WTC11 (cell line): ENCODE data around the gene CHAT.

Experiments used
- CBFB ChIP-seq: sonication (generic); formaldehyde crosslinking; IDR thresholded peaks from 2 replicates; pipeline ENCODE4 v1.8.1; 2022; ENCODE audit warnings: mild to moderate bottlenecking, low read depth, missing genetic modification reagents
- CREB1 ChIP-seq: sonication (generic); formaldehyde crosslinking; IDR thresholded peaks from 2 replicates; pipeline ENCODE4 v1.8.0; 2023; ENCODE audit warnings: mild to moderate bottlenecking, missing genetic modification reagents
- ELF4 ChIP-seq: sonication (generic); formaldehyde crosslinking; IDR thresholded peaks from 2 replicates; pipeline ENCODE4 v1.8.1; 2022; ENCODE audit warnings: low read depth, mild to moderate bottlenecking, moderate library complexity, missing genetic modification reagents
- JAZF1 ChIP-seq: fragments of 250-450 bp; sonication (Bioruptor Pico); IDR thresholded peaks from 2 replicates; pipeline ENCODE4 v1.9.0; 2021; ENCODE audit warnings: moderate library complexity, mild to moderate bottlenecking, inconsistent platforms
- JUN ChIP-seq: sonication (generic); formaldehyde crosslinking; IDR thresholded peaks from 2 replicates; pipeline ENCODE4 v1.8.0; 2023; ENCODE audit warnings: mild to moderate bottlenecking, missing genetic modification reagents
- NFE2L1 ChIP-seq: sonication (generic); formaldehyde crosslinking; IDR thresholded peaks from 2 replicates; pipeline ENCODE4 v1.8.1; 2023; ENCODE audit warnings: missing genetic modification reagents
- NR2C2 ChIP-seq: sonication (generic); formaldehyde crosslinking; IDR thresholded peaks from 2 replicates; pipeline ENCODE4 v1.8.0; 2022; ENCODE audit warnings: mild to moderate bottlenecking, missing genetic modification reagents
- RELA ChIP-seq: sonication (generic); formaldehyde crosslinking; IDR thresholded peaks from 2 replicates; pipeline ENCODE4 v1.8.1; 2022; ENCODE audit warnings: missing genetic modification reagents, mild to moderate bottlenecking, borderline replicate concordance
- SP1 ChIP-seq: sonication (generic); formaldehyde crosslinking; conservative IDR thresholded peaks from 2 replicates; pipeline ENCODE4 v1.8.1; 2022; ENCODE audit warnings: missing genetic modification reagents
- TF ChIP-seq, protein P1 (sequence below): sonication (generic); formaldehyde crosslinking; IDR thresholded peaks from 2 replicates; pipeline ENCODE4 v1.8.1; 2022; ENCODE audit warnings: mild to moderate bottlenecking, moderate library complexity, missing genetic modification reagents
- TF ChIP-seq, protein P2 (sequence below): fragments of 200-600 bp; IDR thresholded peaks from 2 replicates; pipeline ENCODE4 v1.8.0; 2022; ENCODE audit warnings: antibody characterized with exemption
- TF ChIP-seq, protein P3 (sequence below): sonication (generic); formaldehyde crosslinking; IDR thresholded peaks from 2 replicates; pipeline ENCODE4 v1.8.0; 2022; ENCODE audit warnings: mild to moderate bottlenecking, missing genetic modification reagents
- TF ChIP-seq, protein P4 (sequence below): sonication (generic); formaldehyde crosslinking; IDR thresholded peaks from 2 replicates; pipeline ENCODE4 v1.8.0; 2022; ENCODE audit warnings: mild to moderate bottlenecking, missing genetic modification reagents

DNA sequence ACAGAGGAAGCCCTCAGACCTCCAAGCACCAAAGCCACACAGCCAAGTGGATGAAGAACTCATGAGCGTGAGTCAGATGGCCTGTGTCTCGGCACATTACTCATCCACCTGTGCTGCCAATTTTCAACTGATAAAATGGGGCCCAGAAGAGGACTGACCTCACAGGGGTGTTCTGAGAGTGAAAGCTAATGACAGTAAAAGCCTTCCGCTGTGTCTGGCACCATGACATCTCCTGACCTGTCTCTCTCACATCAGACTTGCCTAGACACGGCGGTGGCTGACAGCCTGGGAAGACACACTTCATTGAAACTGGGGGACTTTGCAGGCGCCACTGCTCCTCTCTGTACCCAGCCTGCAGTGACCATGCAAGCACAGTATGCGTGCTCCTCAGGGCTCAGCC, 12.0 kb upstream of the CHAT start:
- TF ChIP-seq, protein P1, sequence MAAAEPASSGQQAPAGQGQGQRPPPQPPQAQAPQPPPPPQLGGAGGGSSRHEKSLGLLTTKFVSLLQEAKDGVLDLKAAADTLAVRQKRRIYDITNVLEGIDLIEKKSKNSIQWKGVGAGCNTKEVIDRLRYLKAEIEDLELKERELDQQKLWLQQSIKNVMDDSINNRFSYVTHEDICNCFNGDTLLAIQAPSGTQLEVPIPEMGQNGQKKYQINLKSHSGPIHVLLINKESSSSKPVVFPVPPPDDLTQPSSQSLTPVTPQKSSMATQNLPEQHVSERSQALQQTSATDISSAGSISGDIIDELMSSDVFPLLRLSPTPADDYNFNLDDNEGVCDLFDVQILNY = no peak
- TF ChIP-seq, protein P2, sequence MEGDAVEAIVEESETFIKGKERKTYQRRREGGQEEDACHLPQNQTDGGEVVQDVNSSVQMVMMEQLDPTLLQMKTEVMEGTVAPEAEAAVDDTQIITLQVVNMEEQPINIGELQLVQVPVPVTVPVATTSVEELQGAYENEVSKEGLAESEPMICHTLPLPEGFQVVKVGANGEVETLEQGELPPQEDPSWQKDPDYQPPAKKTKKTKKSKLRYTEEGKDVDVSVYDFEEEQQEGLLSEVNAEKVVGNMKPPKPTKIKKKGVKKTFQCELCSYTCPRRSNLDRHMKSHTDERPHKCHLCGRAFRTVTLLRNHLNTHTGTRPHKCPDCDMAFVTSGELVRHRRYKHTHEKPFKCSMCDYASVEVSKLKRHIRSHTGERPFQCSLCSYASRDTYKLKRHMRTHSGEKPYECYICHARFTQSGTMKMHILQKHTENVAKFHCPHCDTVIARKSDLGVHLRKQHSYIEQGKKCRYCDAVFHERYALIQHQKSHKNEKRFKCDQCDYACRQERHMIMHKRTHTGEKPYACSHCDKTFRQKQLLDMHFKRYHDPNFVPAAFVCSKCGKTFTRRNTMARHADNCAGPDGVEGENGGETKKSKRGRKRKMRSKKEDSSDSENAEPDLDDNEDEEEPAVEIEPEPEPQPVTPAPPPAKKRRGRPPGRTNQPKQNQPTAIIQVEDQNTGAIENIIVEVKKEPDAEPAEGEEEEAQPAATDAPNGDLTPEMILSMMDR = no peak
- TF ChIP-seq, protein P3, sequence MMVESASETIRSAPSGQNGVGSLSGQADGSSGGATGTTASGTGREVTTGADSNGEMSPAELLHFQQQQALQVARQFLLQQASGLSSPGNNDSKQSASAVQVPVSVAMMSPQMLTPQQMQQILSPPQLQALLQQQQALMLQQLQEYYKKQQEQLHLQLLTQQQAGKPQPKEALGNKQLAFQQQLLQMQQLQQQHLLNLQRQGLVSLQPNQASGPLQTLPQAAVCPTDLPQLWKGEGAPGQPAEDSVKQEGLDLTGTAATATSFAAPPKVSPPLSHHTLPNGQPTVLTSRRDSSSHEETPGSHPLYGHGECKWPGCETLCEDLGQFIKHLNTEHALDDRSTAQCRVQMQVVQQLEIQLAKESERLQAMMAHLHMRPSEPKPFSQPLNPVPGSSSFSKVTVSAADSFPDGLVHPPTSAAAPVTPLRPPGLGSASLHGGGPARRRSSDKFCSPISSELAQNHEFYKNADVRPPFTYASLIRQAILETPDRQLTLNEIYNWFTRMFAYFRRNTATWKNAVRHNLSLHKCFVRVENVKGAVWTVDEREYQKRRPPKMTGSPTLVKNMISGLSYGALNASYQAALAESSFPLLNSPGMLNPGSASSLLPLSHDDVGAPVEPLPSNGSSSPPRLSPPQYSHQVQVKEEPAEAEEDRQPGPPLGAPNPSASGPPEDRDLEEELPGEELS (CRISPR knock-in tag) = no peak
- TF ChIP-seq RELA (no peak), NR2C2 (CRISPR knock-in tag) (no peak), JUN (CRISPR knock-in tag) (no peak), NFE2L1 (no peak), SP1 (CRISPR knock-in tag) (no peak), JAZF1 (CRISPR knock-in tag) (no peak), CBFB (CRISPR knock-in tag) (no peak), ELF4 (CRISPR knock-in tag) (no peak), CREB1 (CRISPR knock-in tag) (no peak)
- TF ChIP-seq, protein P4, sequence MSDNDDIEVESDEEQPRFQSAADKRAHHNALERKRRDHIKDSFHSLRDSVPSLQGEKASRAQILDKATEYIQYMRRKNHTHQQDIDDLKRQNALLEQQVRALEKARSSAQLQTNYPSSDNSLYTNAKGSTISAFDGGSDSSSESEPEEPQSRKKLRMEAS (CRISPR knock-in tag) = no peak
